HL-60 (cell line): ENCODE data around the gene MTFP1.
"Not testable (repeated sequence)": the region's sequence is repeated elsewhere in the genome, so short reads cannot be mapped to it uniquely, and the experiment has no call there.

Experiments
- DNase-seq, 2 experiments: peaks; one replicate each; pipeline ENCODE4 v3.0.0-alpha.2; 2010 to 2020; ENCODE audit warnings: low read depth in 1 of 2, low spot score in 1 of 2
- H3K27ac ChIP-seq: fragments of 250-450 bp; sonication (Bioruptor Pico); replicated peaks from 2 replicates; pipeline ENCODE4 v1.5.1; 2020; ENCODE audit warnings: mild to moderate bottlenecking, moderate library complexity
- H3K27me3 ChIP-seq: fragments of 250-450 bp; sonication (Bioruptor Pico); 2 replicates; pipeline ENCODE4 v1.5.1; 2021; ENCODE audit warnings: mild to moderate bottlenecking, moderate library complexity; ENCODE audit not compliant: insufficient read depth, poor library complexity, severe bottlenecking
- H3K4me3 ChIP-seq: replicated peaks from 2 replicates; pipeline ENCODE4 v1.5.1; 2011; ENCODE audit warnings: mild to moderate bottlenecking, control low read depth, low read length; ENCODE audit not compliant: insufficient read depth
- CTCF ChIP-seq: IDR thresholded peaks from one replicate; pipeline ENCODE4 v1.5.1; 2011; ENCODE audit warnings: low read length, control low read depth, inconsistent platforms; ENCODE audit not compliant: insufficient read depth
- GABPA ChIP-seq: IDR thresholded peaks from 2 replicates; pipeline ENCODE4 v1.6.1; 2012; ENCODE audit warnings: low read depth
- POLR2AphosphoS5 ChIP-seq: IDR thresholded peaks from 2 replicates; pipeline ENCODE4 v1.6.1; 2012; ENCODE audit warnings: low read depth
- SPI1 ChIP-seq: IDR thresholded peaks from 2 replicates; pipeline ENCODE4 v1.6.1; 2012; ENCODE audit warnings: low read depth, mild to moderate bottlenecking, borderline replicate concordance
- TF ChIP-seq, protein P1 (sequence below): IDR thresholded peaks from 2 replicates; pipeline ENCODE4 v1.6.1; 2012; ENCODE audit warnings: low read depth; ENCODE audit not compliant: insufficient replicate concordance

The MTFP1 gene

GRCh38 chr22:30398685-30399680, 26.6 kb upstream of the MTFP1 start:
- no peak for DNase-seq

DNA sequence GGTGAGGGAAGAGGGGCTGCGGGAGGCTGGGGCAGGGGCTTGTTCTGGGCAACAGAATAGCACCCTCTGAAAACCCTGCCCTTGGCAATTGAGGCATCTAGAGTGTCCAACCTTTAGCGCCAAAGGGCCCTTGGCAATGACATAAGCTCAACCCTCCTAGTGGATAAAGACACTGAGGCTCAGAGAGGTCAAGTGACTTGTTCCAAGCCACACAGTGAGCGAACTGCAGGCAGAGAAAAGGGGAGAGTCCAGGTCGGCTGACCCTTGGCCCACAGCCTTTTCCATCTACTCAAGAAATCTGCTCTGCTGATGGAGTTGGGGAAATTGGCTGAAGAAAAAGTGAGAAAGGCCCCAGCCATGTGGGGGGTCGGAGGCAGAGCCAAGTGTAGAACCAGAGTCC, 25.9 kb upstream of the MTFP1 start:
- no peak for DNase-seq
- no peak overlapping the region for H3K4me3 ChIP-seq
- peaks cover 16% of the 10 kb centered on the region for H3K27me3 ChIP-seq
- H3K27ac ChIP-seq = no peak overlapping the region
- TF ChIP-seq CTCF (no peak), GABPA (no peak), SPI1 (no peak), POLR2AphosphoS5 (no peak)
- TF ChIP-seq, protein P1, sequence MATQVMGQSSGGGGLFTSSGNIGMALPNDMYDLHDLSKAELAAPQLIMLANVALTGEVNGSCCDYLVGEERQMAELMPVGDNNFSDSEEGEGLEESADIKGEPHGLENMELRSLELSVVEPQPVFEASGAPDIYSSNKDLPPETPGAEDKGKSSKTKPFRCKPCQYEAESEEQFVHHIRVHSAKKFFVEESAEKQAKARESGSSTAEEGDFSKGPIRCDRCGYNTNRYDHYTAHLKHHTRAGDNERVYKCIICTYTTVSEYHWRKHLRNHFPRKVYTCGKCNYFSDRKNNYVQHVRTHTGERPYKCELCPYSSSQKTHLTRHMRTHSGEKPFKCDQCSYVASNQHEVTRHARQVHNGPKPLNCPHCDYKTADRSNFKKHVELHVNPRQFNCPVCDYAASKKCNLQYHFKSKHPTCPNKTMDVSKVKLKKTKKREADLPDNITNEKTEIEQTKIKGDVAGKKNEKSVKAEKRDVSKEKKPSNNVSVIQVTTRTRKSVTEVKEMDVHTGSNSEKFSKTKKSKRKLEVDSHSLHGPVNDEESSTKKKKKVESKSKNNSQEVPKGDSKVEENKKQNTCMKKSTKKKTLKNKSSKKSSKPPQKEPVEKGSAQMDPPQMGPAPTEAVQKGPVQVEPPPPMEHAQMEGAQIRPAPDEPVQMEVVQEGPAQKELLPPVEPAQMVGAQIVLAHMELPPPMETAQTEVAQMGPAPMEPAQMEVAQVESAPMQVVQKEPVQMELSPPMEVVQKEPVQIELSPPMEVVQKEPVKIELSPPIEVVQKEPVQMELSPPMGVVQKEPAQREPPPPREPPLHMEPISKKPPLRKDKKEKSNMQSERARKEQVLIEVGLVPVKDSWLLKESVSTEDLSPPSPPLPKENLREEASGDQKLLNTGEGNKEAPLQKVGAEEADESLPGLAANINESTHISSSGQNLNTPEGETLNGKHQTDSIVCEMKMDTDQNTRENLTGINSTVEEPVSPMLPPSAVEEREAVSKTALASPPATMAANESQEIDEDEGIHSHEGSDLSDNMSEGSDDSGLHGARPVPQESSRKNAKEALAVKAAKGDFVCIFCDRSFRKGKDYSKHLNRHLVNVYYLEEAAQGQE = no peak

More at GRCh38 chr22:30398685-30399680, 26.6 kb upstream of the MTFP1 start:
- H3K27me3 ChIP-seq = peaks cover 16% of the 10 kb centered on the region
- H3K27ac ChIP-seq = no peak overlapping the region
- H3K4me3 ChIP-seq = no peak overlapping the region
- TF ChIP-seq, protein P1 = no peak
- peak; percentile 70; the same call in 1 of the 2 replicates for TF ChIP-seq POLR2AphosphoS5
- no peak for TF ChIP-seq CTCF
- TF ChIP-seq SPI1 = no peak
- no peak for TF ChIP-seq GABPA

DNA sequence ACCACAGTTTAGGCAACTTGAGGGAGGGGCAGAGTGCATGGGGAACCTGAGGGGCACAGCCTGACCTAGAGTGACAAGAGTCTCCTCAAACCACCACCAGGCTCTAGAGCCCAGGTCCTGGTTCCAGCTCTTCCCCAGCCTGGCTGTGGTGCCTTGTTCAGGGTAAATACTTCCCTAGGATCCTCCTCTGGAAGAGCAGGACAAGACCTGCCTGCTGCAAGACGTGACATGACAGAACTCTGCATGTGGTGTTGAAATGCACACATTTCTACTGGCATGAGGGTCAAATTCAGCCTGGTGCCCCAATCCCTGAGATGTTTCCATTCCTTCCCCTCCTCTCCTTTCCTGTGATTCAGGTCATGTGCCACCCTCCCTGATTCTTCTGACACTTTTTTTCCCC, 25.4 kb upstream of the MTFP1 start:
- H3K27me3 ChIP-seq = peaks cover 16% of the 10 kb centered on the region
- no peak overlapping the region for H3K4me3 ChIP-seq
- no peak overlapping the region for H3K27ac ChIP-seq
- TF ChIP-seq GABPA (no peak), POLR2AphosphoS5 (no peak), CTCF (no peak), SPI1 (no peak)
- TF ChIP-seq, protein P1 = no peak
- no peak for DNase-seq

DNA sequence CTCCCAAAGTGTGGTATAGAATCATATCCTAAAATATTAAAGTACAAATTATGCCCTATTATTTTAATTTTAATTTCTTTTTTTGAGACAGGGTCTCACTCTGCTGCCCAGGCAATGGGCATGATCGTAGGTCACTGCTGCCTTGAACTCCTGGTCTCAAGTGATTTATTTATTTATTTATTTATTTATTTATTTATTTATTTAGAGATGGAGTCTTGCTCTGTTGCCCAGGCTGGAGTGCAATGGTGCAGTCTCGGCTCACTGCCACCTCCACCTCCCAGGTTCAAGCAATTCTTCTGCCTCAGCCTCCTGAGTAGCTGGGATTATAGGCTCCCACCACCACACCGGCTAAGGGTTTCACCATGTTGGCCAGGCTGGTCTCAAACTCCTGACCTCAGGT, 24.5 kb upstream of the MTFP1 start:
- H3K27me3 ChIP-seq = peaks cover 16% of the 10 kb centered on the region
- not testable (repeated sequence) for H3K27ac ChIP-seq, H3K4me3 ChIP-seq, DNase-seq
